HG03442 (cell line): ENCODE measurements around the gene GRAMD1B.

Source experiments
- ATAC-seq: cut with Tn5 transposase; IDR thresholded peaks from one replicate; pipeline ENCODE4 v1.9.1; 2021; ENCODE audit warnings: mild to moderate bottlenecking, moderate library complexity; ENCODE audit not compliant: unreplicated experiment

Gene GRAMD1B

DNA sequence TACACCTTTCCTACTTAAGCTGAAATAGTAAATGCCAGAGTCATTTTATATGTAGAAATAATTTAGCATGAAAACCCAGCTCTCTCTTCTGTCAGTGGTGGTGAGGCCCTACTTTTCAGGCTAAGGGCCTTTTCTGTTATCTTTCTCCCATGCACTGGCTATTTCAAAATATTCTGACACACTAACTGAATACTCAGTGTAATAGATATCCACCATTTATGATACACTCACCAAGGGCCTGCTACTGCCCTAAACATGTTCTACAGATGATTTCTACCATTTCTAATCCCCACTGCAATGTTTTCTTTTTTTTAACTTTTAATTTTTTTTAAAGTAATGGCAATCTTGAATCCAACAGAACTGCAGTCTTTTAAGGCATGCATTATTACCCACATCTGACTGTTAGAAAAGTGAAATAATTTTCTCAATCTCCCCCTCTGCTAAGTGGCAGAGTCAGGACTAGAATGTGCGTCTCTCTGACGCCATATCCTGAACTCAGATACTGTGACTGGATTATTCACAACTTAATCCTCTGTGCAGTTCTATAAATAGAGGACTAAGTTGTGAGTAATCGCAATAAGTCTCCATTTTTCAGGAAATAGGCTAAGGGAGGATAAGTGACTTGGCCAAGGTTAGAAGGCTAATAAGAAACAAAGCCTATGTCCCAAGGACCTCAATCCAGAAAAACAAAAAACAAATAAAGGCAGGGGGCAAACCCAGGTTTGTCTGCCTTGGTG lies 44.0 kb downstream of the GRAMD1B start:
- ATAC-seq, result no peak

DNA sequence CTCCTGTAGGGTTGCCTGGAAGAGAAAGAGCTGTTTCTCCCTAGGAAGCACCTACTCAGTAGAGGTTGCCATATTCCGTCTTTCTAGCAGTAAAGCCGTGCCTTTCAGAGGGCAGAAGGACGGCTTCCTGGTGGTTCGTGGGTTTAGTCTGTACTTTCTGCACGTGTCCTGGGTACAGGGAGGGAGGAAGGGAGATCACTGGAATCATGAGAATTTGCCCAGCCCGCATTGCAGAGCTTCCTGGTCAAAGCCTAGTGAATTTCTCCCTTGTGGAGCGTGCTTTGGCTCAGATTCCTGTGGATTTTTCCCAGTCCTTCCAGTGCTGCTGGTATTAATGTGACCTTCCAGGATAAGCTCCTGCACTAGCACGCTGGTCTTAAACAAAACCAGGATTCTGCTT lies 44.9 kb downstream of the GRAMD1B start:
- no peak for ATAC-seq

DNA sequence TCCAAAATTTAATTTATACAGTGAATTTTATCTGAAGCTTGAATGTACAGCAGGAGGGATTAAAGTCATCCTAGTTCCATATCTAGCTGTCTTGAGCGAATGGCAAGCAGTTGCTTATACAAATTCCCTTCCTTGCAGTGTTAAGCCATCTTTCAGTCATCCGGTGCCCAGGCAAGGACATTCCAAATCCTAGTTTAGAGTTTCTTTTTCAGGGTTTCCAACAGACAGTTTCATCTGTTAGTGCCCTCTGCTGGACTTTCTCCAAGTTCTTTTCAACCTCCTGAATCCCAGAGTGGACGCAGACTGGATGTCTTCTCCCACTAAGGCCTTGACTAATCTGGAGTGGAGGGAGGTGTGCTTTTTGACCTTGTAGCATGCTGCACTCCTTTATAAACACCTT lies 45.4 kb downstream of the GRAMD1B start:
- no peak for ATAC-seq

DNA sequence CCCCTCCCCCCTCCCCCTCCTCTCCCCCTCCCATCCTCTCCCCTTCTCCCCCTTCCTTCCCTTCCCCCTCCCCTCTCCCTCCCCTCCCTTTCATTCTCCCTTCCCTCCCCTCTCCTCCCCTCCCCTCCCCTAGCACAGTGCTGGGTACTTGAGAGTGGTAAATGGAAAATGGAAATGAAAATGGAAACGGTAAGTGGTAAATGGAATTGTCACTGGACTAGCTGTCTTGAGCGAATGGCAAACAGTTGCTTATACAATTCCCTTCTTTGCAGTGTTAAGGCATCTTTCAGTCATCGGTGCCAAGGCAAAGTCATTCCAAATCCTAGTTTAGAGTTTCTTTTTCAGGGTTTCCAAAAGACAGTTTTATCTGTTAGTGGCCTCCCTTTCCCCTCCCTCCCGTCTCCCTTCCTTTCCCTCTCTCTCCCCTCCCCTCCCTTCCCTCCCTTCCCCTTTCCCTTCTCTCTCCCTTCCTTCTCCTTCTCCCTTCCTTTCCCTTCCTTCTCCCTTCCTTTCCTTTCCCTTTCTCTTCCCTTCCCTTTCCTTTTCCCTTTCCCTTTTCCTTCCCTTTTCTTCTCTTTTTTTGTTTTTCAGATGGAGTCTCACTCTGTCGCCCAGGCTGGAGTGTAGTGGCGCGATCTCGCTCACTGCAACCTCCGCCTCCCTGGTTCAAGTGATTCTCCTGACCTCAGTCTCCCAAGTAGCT lies 47.3 kb downstream of the GRAMD1B start:
- no peak for ATAC-seq

DNA sequence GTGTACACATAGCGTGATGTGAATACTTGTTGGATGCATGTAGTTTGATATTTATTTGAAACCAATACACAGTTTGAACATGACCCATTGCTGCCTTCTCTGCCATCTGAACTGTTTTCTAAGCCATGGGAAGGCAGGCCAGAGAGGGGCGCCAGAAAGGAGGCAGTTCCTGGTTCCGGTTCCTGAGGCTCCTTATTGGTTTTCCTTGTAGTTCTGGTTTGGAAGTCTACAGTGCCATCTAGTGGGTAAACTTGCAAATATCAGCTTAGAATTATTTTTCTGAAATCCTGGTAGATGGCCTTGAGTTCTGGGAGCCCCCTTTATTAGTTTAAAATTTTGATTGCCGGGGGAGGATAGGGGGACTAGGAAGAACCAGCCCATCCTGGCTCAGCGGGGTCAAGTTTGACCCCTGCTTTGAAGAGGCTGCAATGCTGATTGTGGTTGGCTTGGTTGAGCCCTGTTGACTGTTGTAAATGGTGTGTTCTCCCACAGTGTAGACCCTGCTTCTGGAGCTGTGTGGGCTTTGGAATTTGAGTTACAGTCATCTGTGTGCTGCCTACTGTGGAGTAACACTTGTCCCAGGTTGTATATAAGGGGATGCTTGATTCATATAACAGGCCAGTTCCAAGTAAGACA lies 48.4 kb downstream of the GRAMD1B start:
- ATAC-seq, result no peak

DNA sequence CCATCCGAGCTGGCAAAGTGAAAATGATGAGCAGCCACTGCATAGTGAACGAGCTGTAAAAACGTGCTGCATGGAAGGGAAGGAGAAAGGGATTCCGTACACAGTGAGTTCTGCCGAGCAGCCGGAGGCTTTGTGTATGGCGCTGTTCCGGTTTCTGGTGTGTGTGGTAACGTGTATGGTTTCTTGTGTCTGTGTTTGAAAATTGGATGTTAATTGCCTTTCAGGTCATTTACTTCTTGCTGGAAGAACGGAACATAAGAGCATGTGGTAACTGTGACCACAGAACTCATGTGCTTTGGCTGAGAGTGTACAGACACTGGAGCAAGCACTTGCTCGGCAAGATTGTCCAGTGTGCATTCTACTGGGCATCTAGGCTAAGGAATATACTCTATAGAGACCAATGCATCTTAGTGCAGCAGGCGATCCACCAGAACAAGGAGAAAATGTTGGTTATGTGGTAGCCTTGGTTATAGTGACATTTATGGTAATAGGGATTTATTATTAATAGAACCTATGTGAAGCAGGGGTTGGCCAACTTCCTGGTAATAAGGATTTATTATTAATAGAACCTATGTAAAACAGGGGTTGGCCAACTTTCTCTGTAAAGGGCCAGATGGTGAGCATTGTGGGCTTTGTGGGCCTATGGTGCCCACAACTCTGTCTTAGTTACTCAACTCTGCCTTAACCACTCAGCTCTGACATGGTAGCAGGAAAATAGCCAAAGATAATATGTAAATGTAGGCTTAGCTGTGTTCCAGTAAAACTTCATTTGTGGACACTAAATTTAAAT lies 49.2 kb downstream of the GRAMD1B start:
- ATAC-seq, result peak; percentile 75

DNA sequence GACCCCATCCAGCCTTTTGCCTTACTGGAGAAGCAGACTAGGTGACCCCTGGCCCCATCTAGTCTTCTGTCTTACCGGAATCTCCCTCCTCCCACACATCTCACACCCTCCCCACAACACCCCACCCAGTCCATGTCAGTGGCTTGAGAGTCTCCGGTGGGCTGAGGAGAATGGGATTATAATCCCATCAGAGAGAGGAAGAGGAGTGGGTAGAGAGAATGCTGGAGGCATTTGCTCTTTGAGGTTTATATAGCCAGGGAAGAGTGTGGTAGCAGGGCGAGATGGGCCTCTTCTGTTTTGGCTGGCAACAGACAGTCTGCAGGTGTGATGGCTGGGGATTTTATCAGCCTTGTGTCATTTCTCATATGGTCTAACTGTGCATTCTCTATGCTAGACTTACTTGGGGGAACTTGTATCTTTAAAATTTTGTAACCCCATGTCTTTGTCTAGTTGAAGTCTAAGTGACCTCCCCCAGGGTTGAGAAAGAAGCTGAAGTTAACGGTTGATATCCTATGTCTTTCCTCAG lies 50.3 kb downstream of the GRAMD1B start:
- peak; percentile 45 for ATAC-seq

DNA sequence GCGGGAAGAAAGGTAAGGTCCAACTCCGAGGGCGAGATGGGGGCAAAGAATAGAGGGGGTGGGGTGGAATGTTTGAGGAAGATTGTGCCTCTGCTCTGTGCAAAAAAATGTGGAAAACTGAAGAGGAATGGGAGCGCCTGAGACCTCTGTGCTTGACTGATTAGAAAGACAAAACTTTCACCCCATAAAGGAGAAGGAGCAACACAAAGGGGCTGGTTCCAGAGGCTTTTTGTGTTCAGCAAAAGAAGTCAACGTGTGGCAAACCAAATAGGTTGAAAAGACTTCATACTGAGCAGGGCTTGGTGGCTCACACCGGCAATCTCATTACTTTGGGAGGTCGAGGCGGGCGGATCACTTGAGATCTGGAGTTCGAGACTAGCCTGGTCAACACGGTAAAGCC lies 50.8 kb downstream of the GRAMD1B start:
- ATAC-seq, result no peak

DNA sequence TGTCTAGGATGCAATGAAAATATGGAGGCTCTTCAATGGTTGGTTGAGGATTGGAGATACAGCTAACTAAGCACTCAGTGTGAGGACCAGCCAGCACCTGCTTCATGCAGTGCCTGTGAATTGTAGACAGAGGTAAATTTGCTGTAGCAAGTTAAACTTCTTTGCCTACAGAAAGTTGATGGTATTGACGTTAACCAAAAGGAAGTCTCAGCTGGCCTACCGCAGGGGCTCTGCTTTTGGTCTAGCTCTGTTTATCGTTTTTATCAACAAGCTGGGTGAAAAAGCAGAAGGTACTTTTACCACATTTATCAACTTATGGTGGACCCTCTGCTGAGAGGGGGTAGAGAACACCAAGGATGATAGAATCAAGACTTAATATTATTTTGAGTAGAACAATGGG lies 51.6 kb downstream of the GRAMD1B start:
- ATAC-seq, result no peak

DNA sequence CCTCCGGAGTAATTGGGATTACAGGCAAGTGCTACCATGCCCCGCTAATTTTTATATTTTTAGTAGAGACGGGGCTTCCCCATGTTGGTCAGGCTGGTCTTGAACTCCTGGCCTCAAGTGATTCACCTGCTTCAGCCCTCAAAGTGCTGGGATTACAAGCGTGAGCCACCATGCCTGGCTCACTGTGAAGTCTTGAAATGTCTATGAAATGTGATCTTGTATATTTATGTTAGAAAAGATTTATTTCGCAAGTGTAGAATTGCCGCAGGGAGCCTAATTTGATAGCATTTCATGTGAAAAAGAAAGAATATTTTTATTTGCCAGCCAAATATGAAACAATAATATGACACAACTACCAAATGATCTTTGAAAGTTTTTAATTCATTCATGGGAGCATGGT lies 52.1 kb downstream of the GRAMD1B start:
- ATAC-seq, result no peak

DNA sequence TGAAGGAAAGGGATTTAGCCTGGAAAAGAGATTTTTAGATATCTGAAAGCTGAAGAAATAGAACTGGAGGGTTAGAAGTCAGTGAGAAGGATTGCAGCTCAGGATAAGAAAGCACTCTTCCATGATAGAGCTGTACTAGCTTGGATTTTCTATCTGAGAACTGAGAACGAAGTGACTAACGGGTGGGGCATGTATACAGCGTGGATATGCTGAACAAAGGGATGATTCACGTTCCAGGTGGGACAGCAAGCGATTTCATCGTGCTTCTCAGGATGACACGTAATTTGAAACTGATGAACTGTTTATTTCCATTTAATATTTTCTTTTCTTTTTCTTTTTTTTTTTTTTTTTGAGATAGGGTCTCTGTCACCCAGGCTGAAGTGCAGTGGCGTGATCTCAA lies 53.0 kb downstream of the GRAMD1B start:
- ATAC-seq, result no peak

DNA sequence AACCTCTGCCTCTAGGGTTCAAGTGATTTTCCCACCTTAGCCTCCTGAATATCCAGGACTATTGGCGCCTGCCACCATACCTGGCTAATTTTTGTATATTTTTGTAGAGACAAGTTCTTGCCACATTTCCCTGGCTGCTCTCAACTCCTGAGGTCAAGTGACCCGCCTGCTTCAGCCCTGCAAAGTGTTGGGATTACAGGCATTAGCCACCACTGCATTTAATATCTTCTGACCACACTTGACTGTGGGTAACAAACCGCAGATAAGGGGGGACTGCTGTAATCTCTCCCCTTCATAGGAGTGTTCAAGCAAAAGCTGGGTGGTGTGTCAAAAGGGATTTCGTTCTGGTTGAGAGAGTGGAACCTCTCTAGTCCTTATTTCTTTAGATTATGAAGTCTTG lies 53.4 kb downstream of the GRAMD1B start:
- ATAC-seq, result no peak

DNA sequence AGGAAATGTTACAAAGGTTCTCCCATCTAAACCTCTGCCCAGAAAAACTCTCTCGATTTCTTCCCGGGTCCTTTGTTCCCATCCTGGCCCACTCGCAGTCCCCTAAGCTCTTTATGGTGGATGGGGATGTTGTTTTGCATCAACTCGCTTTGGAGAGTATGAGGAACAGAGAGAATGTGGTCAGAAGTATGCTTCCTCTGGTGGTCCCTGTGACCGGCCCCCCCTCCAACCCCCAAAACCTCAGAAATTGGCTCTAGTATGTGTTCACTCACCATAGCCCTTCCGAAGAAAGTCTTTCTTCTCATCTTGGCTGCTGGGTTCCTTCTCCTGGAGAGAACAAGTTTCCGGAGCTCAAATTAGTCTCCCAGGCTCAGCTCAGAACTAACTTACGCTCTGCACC lies 54.4 kb downstream of the GRAMD1B start:
- no peak for ATAC-seq

DNA sequence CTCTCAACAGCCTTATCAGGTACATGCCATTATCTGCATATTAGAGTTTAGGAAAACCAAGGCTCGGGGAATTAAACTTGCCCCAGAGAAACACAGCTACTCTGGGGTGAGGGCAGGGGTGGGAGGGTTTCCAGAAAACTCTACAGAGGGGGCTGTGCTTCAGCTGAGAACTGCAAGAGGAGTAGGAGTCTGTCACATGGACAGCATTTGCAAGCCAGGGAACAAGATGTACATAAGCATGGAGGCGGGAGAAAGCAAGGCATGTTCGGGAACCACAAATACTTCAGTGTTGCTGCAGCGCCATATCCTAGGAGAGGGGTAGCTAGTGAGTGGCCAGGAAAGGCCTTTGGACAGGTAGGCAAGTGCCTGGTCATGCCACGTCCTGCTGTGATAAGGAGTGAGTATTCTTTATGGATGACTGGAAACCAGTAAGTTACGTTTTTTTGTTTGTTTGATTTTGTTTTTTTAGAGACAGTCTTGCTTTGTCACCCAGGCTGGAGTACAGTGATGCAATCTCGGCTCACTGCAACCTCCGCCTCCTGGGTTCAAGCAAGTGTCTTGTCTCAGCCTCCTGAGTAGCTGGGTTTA lies 57.2 kb downstream of the GRAMD1B start:
- ATAC-seq, result no peak

DNA sequence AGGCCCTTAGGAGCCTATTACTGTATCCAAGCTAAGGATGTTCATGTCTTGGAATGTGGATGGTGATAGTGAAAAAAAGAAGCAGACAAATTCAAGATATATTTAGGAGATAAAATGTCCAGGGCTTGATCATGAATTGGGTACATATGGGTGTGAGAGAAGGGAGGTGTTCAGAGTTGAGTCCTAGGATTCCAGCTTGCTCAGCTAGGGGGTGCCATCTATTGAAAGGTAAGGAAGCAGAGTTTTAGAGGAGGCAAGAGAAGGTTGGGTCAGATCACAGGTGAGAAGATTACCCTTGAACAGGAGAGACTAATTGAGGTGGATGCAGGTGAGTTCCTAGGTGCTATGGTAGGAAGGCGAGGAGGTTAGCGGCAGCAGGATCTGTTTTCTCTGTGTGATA lies 60.5 kb downstream of the GRAMD1B start:
- no peak for ATAC-seq

DNA sequence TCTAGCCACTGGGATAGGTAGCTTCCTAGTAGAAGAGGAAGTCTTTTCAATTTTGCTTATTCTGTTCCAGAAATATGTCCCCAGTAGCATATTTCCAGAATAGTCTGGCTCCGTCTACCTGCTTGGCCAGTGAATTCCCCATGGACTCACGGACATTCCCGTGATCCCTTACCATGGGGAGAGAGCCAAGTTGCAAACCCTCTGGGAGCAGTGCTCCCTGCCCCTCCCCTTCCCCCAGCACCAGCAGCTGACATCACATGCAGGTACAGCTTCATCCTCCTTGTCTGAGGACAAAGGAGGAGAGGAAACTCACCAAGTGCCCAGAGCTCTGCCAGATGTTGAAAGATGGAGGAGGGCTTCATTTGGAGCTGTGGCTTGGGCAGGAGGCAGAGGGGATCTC lies 61.2 kb downstream of the GRAMD1B start:
- no peak for ATAC-seq

DNA sequence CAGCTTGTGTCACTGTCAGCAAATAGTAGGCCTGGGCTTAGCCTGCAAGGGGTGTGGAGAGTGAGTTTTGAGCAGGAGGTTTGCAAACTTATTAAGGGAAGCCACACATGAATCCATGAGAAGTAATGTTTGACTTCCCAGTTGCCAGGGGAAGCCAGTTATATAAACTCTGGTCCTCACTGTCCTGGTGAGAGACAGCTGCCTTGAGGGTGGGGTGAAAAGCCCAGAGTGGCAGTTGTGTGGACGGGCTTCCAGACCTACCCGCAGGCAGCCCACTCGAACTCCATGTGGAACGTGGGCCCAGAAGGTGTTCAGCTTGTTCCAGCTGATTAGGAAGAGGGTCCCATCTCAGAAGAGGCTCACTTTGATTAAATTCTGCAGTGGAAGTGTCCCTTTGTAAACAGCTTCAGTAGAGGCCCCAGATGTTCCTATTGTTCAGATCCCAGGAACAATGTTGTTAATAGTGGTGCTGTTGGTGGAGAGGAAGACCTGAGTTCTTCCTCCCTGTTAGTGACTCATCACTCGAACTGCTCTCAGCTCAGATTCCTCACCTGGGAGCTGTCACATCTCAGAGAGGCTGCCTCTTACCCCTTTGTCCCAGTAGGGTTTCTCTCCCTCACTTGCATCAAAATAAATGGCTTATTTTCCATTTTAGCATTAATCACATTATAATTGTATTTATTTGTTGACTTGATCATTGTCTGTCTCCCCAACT lies 63.4 kb downstream of the GRAMD1B start:
- no peak for ATAC-seq

DNA sequence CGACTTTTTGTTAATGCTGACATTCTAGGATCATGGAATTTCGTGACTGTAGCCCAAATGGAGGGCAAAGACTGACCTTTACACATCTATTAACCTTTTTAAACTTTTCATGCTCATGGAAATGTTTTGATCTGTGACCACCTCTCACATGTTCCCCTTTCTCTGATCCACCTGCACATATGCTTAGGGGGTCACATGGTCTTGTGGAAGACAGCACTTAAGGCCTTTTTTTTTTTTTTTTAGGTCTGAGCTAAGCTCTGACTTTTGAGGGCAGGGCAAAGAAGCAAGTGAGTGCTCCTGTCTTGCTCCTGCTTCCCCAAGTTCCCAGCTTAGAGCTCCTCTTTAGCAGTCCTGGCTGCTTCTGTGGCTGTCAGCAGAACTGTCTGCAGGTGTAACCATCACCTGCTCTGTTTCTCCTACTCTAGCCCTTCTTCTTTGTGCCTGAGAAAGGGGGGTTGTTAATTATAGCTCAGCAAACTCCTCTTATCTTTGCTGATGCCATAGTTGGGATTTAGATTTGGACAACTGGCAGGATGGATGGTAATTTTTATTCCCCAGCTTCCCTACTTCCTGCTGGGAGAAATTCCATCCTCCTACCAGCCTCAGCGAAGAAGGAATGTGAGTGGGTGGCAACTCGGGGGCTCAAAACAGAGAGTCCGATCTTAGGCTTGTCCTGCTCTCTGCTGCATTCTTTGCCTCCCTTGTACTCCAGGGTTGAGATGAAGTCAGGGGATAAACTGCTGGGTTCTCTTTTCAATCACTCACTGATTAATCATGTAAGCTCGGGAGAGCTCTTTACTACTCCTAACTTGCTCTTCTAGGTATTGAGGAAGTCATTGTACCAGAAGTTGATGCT lies 64.4 kb downstream of the GRAMD1B start:
- no peak for ATAC-seq

DNA sequence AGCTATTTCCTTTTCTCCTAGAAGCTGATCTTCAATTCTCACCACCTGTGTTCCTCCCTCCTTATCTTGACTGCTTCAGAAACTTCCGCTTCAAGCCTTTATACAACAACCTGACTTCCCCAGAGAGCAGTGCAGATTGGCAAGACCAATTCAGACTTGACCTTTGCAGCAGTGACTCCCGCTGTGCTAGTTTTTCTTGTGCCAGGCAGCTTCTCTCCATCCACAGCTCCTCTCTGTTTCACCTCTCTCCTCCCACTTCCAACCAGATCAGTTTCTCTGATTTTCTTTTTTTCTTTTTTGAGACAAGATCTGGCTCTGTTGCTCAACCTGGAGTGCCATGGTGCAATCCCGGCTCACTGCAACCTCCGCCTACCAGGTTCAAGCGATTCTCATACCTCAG lies 74.3 kb downstream of the GRAMD1B start:
- ATAC-seq, result no peak
